MM.1S (cell line): ENCODE results near the gene MIPOL1.

Experiments
- EZH2 ChIP-seq: fragments of 300-600 bp; sonication (generic); optimal IDR thresholded peaks from 2 replicates; pipeline ENCODE3; 2017; ENCODE audit warnings: low read depth, mild to moderate bottlenecking, antibody characterized with exemption, low read length, mixed read lengths
- EZH2phosphoT487 ChIP-seq: fragments of 300-600 bp; sonication (generic); IDR thresholded peaks from 2 replicates; pipeline ENCODE4 v1.6.1; 2018; ENCODE audit warnings: antibody characterized with exemption, low read length
- TF ChIP-seq, protein P1 (sequence below): fragments of 300-600 bp; sonication (generic); IDR thresholded peaks from 2 replicates; pipeline ENCODE4 v1.5.1; 2016; ENCODE audit warnings: antibody characterized with exemption, low read length, mixed read lengths

DNA sequence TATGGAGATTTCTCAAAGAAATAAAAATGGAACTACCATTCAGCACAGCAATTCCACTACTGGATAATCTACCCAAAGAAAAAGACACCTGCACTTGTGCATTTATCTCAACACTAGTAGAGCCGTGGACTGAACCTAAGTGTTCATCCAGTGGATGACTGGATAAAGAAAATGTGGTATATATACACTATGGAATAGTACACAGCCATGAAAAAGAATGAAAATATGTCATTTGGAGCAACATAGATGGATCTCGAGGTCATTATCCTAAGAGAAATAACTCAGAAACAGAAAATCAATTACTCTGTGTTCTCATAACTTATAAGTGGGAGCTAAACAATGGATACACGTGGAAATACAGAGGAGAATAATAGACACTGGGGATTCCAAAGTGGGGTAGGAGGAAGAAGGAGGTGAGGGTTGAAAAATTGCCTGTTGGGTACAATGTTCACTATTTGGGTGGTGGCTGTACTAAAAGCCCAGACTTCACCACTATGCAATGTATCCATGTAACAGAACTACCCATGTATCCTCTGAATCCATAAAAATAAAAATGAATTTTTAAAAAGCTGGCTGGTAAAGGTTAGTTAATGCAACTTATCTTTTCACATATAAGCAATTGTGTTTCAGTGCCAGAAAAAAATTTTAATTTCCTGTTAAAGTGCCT lies 266.6 kb downstream of the MIPOL1 start:
- TF ChIP-seq, protein P1, sequence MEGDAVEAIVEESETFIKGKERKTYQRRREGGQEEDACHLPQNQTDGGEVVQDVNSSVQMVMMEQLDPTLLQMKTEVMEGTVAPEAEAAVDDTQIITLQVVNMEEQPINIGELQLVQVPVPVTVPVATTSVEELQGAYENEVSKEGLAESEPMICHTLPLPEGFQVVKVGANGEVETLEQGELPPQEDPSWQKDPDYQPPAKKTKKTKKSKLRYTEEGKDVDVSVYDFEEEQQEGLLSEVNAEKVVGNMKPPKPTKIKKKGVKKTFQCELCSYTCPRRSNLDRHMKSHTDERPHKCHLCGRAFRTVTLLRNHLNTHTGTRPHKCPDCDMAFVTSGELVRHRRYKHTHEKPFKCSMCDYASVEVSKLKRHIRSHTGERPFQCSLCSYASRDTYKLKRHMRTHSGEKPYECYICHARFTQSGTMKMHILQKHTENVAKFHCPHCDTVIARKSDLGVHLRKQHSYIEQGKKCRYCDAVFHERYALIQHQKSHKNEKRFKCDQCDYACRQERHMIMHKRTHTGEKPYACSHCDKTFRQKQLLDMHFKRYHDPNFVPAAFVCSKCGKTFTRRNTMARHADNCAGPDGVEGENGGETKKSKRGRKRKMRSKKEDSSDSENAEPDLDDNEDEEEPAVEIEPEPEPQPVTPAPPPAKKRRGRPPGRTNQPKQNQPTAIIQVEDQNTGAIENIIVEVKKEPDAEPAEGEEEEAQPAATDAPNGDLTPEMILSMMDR: no peak
- TF ChIP-seq EZH2 (no peak), EZH2phosphoT487 (no peak)
